HEK293 (cell line): ENCODE results near the gene ZFAND5.

Experiments used
- CTCF ChIA-PET: fragments of 350-600 bp; formaldehyde crosslinking; extraction: SDS; loops from one replicate; lab custom pipeline; 2021; ENCODE audit warnings: antibody characterized with exemption; lab: Yijun Ruan, JAX
- POLR2A ChIA-PET: fragments of 300-600 bp; formaldehyde crosslinking; extraction: SDS; loops from one replicate; lab custom pipeline; 2020; ENCODE audit warnings: antibody characterized with exemption, inconsistent platforms; lab: Yijun Ruan, JAX
- H3K27ac ChIP-seq: fragments of 200-500 bp; sonication (Bioruptor generic); 2 replicates; pipeline ENCODE4 v1.5.1; 2014; ENCODE audit warnings: low read depth, low read length, control low read depth, inconsistent platforms; ENCODE audit errors: extremely low read depth
- H3K36me3 ChIP-seq, 2 experiments: fragments of 200-500 bp in 1 of 2; sonication (Bioruptor generic) in 1 of 2; 1 replicate in 1 of 2; 2 replicates in 1 of 2; pipeline ENCODE4 v1.5.1; 2014 to 2017; ENCODE audit warnings: inconsistent platforms in 2 of 2, low read length in 2 of 2; ENCODE audit not compliant: control insufficient read depth in 2 of 2, insufficient read depth in 1 of 2
- H3K4me1 ChIP-seq: fragments of 200-500 bp; sonication (Bioruptor generic); 2 replicates; pipeline ENCODE4 v1.5.1; 2014; ENCODE audit warnings: mild to moderate bottlenecking, low read length, inconsistent platforms; ENCODE audit not compliant: control insufficient read depth, insufficient read depth
- H3K4me3 ChIP-seq: 2 replicates; pipeline ENCODE4 v1.5.1; 2011; ENCODE audit warnings: low read depth, mild to moderate bottlenecking, control low read depth, low read length, moderate library complexity
- H3K9me3 ChIP-seq: fragments of 200-500 bp; sonication (Bioruptor generic); 2 replicates; pipeline ENCODE4 v1.5.1; 2014; ENCODE audit warnings: low read depth, low read length, inconsistent platforms; ENCODE audit not compliant: control insufficient read depth, insufficient read depth
- GLI2 ChIP-seq: fragments of 450-650 bp; formaldehyde crosslinking; IDR thresholded peaks from 2 replicates; pipeline ENCODE4; 2017; ENCODE audit warnings: missing biosample characterization, missing genetic modification characterization, low read depth, borderline replicate concordance
- HOXC10 ChIP-seq: sonication (generic); formaldehyde crosslinking; IDR thresholded peaks from 2 replicates; pipeline ENCODE4 v1.8.1; 2023; ENCODE audit warnings: mild to moderate bottlenecking, missing genetic modification reagents
- KLF1 ChIP-seq: fragments of 450-650 bp; formaldehyde crosslinking; IDR thresholded peaks from 2 replicates; pipeline ENCODE4 v1.5.1; 2016; ENCODE audit warnings: missing biosample characterization, missing genetic modification characterization
- OSR2 ChIP-seq: fragments of 450-650 bp; formaldehyde crosslinking; IDR thresholded peaks from 2 replicates; pipeline ENCODE4 v1.5.1; 2016; ENCODE audit warnings: missing biosample characterization, missing genetic modification characterization
- SETDB1 ChIP-seq: IDR thresholded peaks from one replicate; pipeline ENCODE4 v1.6.1; 2017; ENCODE audit warnings: mild to moderate bottlenecking, low read length, moderate library complexity, mixed read lengths; ENCODE audit not compliant: insufficient read length
- SP3 ChIP-seq: fragments of 450-650 bp; formaldehyde crosslinking; IDR thresholded peaks from 2 replicates; pipeline ENCODE4 v1.5.1; 2016; ENCODE audit warnings: missing biosample characterization, missing genetic modification characterization
- TRIM28 ChIP-seq: IDR thresholded peaks from 2 replicates; pipeline ENCODE4 v1.6.1; 2011; ENCODE audit warnings: low read length, control low read depth, borderline replicate concordance
- YY2 ChIP-seq: fragments of 450-650 bp; formaldehyde crosslinking; IDR thresholded peaks from 2 replicates; pipeline ENCODE4 v1.5.1; 2016; ENCODE audit warnings: missing biosample characterization, missing genetic modification characterization
- ZBTB20 ChIP-seq: fragments of 450-650 bp; formaldehyde crosslinking; IDR thresholded peaks from 2 replicates; pipeline ENCODE4 v1.5.1; 2016; ENCODE audit warnings: missing biosample characterization, missing genetic modification characterization
- ZNF354C ChIP-seq: fragments of 450-650 bp; formaldehyde crosslinking; IDR thresholded peaks from 2 replicates; pipeline ENCODE4 v1.5.1; 2016; ENCODE audit warnings: missing biosample characterization, missing genetic modification characterization, low read depth, borderline replicate concordance
- ZNF366 ChIP-seq: fragments of 450-650 bp; formaldehyde crosslinking; conservative IDR thresholded peaks from 2 replicates; pipeline ENCODE4 v1.5.1; 2016; ENCODE audit warnings: missing biosample characterization, missing genetic modification characterization
- ZNF549 ChIP-seq: fragments of 450-650 bp; IDR thresholded peaks from 2 replicates; pipeline ENCODE4 v1.5.1; 2018; ENCODE audit warnings: missing biosample characterization, missing genetic modification characterization, mild to moderate bottlenecking, inconsistent platforms, moderate library complexity
- ZNF664 ChIP-seq: fragments of 450-650 bp; formaldehyde crosslinking; IDR thresholded peaks from 2 replicates; pipeline ENCODE4 v1.5.1; 2016; ENCODE audit warnings: missing biosample characterization, missing genetic modification characterization
- ZNF837 ChIP-seq: fragments of 450-650 bp; formaldehyde crosslinking; IDR thresholded peaks from 2 replicates; pipeline ENCODE4 v1.5.1; 2016; ENCODE audit warnings: missing biosample characterization, missing genetic modification characterization
- ZNF843 ChIP-seq: fragments of 450-650 bp; formaldehyde crosslinking; IDR thresholded peaks from 2 replicates; pipeline ENCODE4 v1.5.1; 2016; ENCODE audit warnings: missing biosample characterization, missing genetic modification characterization
- ZSCAN23 ChIP-seq: fragments of 450-650 bp; formaldehyde crosslinking; IDR thresholded peaks from 2 replicates; pipeline ENCODE4 v1.5.1; 2016; ENCODE audit warnings: missing biosample characterization, missing genetic modification characterization
- TF ChIP-seq, protein P1 (sequence below): fragments of 450-650 bp; formaldehyde crosslinking; conservative IDR thresholded peaks from 2 replicates; pipeline ENCODE4 v1.5.1; 2016; ENCODE audit warnings: low read depth, missing biosample characterization, missing genetic modification characterization
- TF ChIP-seq, protein P2 (sequence below): fragments of 450-650 bp; formaldehyde crosslinking; IDR thresholded peaks from 2 replicates; pipeline ENCODE4 v1.5.1; 2016; ENCODE audit warnings: missing biosample characterization, missing genetic modification characterization
- TF ChIP-seq, protein P3 (sequence below): fragments of 450-650 bp; formaldehyde crosslinking; IDR thresholded peaks from 2 replicates; pipeline ENCODE4 v1.5.1; 2016; ENCODE audit warnings: missing biosample characterization, missing genetic modification characterization
- TF ChIP-seq, protein P4 (sequence below): fragments of 450-650 bp; formaldehyde crosslinking; IDR thresholded peaks from 2 replicates; pipeline ENCODE4 v1.5.1; 2016; ENCODE audit warnings: missing biosample characterization, missing genetic modification characterization, borderline replicate concordance

The ZFAND5 gene

DNA sequence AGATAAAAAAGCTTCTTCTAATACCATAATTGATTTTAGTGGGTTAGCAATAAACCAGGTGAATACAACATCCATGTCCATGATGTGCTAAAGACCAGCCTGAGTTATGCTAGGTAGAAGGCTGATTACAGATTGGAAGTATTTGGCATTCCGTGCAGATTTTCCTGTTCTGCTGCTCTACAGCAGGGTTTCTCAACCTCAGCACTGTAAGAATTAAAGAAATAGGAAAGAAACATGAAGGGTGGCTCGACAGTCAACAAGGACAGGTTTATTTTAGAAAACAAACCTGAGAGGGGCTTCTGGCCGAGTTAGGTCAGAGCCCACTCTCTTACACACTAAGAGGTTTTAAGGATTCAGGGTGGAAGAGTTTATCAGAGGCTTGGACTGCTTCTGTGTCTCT lies 42.3 kb downstream of the ZFAND5 start:
- H3K9me3 ChIP-seq, result no peaks in the 10 kb centered on the region
- CTCF ChIA-PET, result interaction anchor here (1.1 kb wide), 1 partner anchor 11 kb away, joined by 3 read pairs; no protein-coding TSS in a partner anchor
- TF ChIP-seq ZSCAN23 (no peak), TRIM28 (peak; percentile 42; the same call in 1 of the 2 replicates), SETDB1 (peak; percentile 62)
- TF ChIP-seq, all 188 proteins: peak for 2
- POLR2A ChIA-PET, result no interaction called here
- Histone ChIP-seq H3K36me3 (no peaks in the 10 kb centered on the region), H3K27ac (no peak overlapping the region), H3K4me1 (no peaks in the 10 kb centered on the region), H3K4me3 (no peak overlapping the region)

DNA sequence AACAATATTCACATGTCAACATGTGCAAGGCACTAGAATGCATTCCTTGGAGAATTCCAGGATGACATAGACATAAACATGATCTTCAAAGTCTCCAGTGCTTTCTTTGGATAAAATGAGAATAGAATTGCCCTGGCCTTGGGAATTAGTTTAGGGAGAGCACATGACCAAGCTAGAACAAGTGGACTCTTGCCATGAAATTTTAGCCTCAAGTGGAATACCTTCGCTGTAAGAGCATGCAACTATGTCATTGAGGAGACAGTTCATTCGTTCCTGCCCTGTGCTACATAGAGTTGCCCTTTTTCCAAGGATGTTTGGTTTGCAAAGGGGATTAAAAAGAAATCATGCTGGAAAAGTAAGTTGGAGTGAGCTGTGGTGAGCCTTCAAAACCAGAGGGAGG lies 42.7 kb downstream of the ZFAND5 start:
- POLR2A ChIA-PET, result interaction anchor here (0.6 kb wide), 1 partner anchor 384 kb away, joined by 5 read pairs; no protein-coding TSS in a partner anchor
- H3K4me3 ChIP-seq, result no peak overlapping the region
- no peaks in the 10 kb centered on the region for H3K9me3 ChIP-seq
- H3K4me1 ChIP-seq, result no peaks in the 10 kb centered on the region
- H3K27ac ChIP-seq, result no peak overlapping the region
- CTCF ChIA-PET, result interaction anchor here (0.7 to 1.1 kb wide), 2 partner anchors 11 to 42 kb away, joined by 3 read pairs; no protein-coding TSS in a partner anchor
- no peaks in the 10 kb centered on the region for H3K36me3 ChIP-seq
- TF ChIP-seq OSR2 (tag by site-specific recombination), result no peak
- no peak for TF ChIP-seq ZNF837
- no peak for TF ChIP-seq ZNF843 (tag by site-specific recombination)
- TF ChIP-seq, protein P1, sequence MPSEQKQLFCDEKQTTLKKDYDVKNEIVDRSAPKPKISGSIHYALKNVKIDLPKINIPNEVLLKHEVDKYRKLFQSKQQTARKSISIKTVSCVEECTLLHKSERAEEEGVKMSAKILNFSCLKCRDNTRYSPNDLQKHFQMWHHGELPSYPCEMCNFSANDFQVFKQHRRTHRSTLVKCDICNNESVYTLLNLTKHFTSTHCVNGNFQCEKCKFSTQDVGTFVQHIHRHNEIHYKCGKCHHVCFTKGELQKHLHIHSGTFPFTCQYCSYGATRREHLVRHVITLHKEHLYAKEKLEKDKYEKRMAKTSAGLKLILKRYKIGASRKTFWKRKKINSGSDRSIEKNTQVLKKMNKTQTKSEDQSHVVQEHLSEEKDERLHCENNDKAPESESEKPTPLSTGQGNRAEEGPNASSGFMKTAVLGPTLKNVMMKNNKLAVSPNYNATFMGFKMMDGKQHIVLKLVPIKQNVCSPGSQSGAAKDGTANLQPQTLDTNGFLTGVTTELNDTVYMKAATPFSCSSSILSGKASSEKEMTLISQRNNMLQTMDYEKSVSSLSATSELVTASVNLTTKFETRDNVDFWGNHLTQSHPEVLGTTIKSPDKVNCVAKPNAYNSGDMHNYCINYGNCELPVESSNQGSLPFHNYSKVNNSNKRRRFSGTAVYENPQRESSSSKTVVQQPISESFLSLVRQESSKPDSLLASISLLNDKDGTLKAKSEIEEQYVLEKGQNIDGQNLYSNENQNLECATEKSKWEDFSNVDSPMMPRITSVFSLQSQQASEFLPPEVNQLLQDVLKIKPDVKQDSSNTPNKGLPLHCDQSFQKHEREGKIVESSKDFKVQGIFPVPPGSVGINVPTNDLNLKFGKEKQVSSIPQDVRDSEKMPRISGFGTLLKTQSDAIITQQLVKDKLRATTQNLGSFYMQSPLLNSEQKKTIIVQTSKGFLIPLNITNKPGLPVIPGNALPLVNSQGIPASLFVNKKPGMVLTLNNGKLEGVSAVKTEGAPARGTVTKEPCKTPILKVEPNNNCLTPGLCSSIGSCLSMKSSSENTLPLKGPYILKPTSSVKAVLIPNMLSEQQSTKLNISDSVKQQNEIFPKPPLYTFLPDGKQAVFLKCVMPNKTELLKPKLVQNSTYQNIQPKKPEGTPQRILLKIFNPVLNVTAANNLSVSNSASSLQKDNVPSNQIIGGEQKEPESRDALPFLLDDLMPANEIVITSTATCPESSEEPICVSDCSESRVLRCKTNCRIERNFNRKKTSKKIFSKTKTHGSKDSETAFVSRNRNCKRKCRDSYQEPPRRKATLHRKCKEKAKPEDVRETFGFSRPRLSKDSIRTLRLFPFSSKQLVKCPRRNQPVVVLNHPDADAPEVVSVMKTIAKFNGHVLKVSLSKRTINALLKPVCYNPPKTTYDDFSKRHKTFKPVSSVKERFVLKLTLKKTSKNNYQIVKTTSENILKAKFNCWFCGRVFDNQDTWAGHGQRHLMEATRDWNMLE, result no peak
- TF ChIP-seq, protein P2, sequence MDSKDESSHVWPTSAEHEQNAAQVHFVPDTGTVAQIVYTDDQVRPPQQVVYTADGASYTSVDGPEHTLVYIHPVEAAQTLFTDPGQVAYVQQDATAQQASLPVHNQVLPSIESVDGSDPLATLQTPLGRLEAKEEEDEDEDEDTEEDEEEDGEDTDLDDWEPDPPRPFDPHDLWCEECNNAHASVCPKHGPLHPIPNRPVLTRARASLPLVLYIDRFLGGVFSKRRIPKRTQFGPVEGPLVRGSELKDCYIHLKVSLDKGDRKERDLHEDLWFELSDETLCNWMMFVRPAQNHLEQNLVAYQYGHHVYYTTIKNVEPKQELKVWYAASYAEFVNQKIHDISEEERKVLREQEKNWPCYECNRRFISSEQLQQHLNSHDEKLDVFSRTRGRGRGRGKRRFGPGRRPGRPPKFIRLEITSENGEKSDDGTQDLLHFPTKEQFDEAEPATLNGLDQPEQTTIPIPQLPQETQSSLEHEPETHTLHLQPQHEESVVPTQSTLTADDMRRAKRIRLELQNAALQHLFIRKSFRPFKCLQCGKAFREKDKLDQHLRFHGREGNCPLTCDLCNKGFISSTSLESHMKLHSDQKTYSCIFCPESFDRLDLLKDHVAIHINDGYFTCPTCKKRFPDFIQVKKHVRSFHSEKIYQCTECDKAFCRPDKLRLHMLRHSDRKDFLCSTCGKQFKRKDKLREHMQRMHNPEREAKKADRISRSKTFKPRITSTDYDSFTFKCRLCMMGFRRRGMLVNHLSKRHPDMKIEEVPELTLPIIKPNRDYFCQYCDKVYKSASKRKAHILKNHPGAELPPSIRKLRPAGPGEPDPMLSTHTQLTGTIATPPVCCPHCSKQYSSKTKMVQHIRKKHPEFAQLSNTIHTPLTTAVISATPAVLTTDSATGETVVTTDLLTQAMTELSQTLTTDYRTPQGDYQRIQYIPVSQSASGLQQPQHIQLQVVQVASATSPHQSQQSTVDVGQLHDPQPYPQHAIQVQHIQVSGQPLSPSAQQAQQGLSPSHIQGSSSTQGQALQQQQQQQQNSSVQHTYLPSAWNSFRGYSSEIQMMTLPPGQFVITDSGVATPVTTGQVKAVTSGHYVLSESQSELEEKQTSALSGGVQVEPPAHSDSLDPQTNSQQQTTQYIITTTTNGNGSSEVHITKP, result no peak
- TF ChIP-seq YY2 (tag by site-specific recombination), result no peak
- TF ChIP-seq, protein P3, sequence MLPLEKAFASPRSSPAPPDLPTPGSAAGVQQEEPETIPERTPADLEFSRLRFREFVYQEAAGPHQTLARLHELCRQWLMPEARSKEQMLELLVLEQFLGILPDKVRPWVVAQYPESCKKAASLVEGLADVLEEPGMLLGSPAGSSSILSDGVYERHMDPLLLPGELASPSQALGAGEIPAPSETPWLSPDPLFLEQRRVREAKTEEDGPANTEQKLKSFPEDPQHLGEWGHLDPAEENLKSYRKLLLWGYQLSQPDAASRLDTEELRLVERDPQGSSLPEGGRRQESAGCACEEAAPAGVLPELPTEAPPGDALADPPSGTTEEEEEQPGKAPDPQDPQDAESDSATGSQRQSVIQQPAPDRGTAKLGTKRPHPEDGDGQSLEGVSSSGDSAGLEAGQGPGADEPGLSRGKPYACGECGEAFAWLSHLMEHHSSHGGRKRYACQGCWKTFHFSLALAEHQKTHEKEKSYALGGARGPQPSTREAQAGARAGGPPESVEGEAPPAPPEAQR (tag by site-specific recombination), result no peak
- TF ChIP-seq ZNF664, result no peak
- no peak for TF ChIP-seq SP3 (tag by site-specific recombination)
- TF ChIP-seq GLI2 (tag by site-specific recombination), result no peak
- TF ChIP-seq ZNF366 (tag by site-specific recombination), result no peak
- TF ChIP-seq ZBTB20 (tag by site-specific recombination), result no peak
- TF ChIP-seq KLF1 (tag by site-specific recombination), result no peak
- TF ChIP-seq ZNF354C (tag by site-specific recombination), result no peak
- no peak for TF ChIP-seq ZNF549 (tag by site-specific recombination)
- TF ChIP-seq, protein P4, sequence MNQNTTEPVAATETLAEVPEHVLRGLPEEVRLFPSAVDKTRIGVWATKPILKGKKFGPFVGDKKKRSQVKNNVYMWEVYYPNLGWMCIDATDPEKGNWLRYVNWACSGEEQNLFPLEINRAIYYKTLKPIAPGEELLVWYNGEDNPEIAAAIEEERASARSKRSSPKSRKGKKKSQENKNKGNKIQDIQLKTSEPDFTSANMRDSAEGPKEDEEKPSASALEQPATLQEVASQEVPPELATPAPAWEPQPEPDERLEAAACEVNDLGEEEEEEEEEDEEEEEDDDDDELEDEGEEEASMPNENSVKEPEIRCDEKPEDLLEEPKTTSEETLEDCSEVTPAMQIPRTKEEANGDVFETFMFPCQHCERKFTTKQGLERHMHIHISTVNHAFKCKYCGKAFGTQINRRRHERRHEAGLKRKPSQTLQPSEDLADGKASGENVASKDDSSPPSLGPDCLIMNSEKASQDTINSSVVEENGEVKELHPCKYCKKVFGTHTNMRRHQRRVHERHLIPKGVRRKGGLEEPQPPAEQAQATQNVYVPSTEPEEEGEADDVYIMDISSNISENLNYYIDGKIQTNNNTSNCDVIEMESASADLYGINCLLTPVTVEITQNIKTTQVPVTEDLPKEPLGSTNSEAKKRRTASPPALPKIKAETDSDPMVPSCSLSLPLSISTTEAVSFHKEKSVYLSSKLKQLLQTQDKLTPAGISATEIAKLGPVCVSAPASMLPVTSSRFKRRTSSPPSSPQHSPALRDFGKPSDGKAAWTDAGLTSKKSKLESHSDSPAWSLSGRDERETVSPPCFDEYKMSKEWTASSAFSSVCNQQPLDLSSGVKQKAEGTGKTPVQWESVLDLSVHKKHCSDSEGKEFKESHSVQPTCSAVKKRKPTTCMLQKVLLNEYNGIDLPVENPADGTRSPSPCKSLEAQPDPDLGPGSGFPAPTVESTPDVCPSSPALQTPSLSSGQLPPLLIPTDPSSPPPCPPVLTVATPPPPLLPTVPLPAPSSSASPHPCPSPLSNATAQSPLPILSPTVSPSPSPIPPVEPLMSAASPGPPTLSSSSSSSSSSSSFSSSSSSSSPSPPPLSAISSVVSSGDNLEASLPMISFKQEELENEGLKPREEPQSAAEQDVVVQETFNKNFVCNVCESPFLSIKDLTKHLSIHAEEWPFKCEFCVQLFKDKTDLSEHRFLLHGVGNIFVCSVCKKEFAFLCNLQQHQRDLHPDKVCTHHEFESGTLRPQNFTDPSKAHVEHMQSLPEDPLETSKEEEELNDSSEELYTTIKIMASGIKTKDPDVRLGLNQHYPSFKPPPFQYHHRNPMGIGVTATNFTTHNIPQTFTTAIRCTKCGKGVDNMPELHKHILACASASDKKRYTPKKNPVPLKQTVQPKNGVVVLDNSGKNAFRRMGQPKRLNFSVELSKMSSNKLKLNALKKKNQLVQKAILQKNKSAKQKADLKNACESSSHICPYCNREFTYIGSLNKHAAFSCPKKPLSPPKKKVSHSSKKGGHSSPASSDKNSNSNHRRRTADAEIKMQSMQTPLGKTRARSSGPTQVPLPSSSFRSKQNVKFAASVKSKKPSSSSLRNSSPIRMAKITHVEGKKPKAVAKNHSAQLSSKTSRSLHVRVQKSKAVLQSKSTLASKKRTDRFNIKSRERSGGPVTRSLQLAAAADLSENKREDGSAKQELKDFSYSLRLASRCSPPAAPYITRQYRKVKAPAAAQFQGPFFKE (tag by site-specific recombination), result no peak
- TF ChIP-seq HOXC10 (CRISPR knock-in tag), result no peak
